ENCODE measurements around the gene MBNL2.

DNA sequence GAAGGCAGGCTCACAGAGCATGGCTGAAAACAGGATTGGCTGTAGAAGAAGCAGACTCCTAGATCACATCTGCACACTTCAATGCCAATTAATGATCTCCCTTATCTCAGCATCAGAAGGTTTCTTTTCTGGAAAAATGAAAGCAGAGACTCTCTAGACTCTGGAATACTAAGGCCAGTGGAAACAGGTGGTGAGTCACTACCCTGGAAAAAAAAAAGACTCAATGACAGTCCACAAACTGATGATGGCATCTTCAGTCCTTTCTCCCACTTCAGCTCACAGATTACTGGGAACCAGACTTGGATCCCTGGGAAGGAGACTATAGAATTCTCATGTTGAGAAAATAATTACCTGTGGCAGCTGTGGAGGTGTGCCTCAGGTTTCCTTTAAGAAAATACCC is 47.5 kb upstream of the MBNL2 start:
- TF ChIP-seq, protein P1, sequence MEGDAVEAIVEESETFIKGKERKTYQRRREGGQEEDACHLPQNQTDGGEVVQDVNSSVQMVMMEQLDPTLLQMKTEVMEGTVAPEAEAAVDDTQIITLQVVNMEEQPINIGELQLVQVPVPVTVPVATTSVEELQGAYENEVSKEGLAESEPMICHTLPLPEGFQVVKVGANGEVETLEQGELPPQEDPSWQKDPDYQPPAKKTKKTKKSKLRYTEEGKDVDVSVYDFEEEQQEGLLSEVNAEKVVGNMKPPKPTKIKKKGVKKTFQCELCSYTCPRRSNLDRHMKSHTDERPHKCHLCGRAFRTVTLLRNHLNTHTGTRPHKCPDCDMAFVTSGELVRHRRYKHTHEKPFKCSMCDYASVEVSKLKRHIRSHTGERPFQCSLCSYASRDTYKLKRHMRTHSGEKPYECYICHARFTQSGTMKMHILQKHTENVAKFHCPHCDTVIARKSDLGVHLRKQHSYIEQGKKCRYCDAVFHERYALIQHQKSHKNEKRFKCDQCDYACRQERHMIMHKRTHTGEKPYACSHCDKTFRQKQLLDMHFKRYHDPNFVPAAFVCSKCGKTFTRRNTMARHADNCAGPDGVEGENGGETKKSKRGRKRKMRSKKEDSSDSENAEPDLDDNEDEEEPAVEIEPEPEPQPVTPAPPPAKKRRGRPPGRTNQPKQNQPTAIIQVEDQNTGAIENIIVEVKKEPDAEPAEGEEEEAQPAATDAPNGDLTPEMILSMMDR (IDR thresholded peaks at IDR 0.05): no peak
- TF ChIP-seq POLR2A (IDR thresholded peaks at IDR 0.05) (no peak), POLR2AphosphoS5 (IDR thresholded peaks at IDR 0.05) (no peak), EP300 (IDR thresholded peaks at IDR 0.05) (no peak)
